GM12801 (cell line): ENCODE data around the gene FBXL5.

Source experiments
- TF ChIP-seq, protein P1 (sequence below): IDR thresholded peaks from one replicate; pipeline ENCODE4 v1.5.1; 2011; ENCODE audit warnings: control low read depth; ENCODE audit not compliant: insufficient read length; ENCODE audit errors: extremely low read depth

Gene FBXL5

GRCh38 chr4:15569746-15570145 is 85.4 kb downstream of the FBXL5 start:
- TF ChIP-seq, protein P1, sequence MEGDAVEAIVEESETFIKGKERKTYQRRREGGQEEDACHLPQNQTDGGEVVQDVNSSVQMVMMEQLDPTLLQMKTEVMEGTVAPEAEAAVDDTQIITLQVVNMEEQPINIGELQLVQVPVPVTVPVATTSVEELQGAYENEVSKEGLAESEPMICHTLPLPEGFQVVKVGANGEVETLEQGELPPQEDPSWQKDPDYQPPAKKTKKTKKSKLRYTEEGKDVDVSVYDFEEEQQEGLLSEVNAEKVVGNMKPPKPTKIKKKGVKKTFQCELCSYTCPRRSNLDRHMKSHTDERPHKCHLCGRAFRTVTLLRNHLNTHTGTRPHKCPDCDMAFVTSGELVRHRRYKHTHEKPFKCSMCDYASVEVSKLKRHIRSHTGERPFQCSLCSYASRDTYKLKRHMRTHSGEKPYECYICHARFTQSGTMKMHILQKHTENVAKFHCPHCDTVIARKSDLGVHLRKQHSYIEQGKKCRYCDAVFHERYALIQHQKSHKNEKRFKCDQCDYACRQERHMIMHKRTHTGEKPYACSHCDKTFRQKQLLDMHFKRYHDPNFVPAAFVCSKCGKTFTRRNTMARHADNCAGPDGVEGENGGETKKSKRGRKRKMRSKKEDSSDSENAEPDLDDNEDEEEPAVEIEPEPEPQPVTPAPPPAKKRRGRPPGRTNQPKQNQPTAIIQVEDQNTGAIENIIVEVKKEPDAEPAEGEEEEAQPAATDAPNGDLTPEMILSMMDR = no peak

DNA sequence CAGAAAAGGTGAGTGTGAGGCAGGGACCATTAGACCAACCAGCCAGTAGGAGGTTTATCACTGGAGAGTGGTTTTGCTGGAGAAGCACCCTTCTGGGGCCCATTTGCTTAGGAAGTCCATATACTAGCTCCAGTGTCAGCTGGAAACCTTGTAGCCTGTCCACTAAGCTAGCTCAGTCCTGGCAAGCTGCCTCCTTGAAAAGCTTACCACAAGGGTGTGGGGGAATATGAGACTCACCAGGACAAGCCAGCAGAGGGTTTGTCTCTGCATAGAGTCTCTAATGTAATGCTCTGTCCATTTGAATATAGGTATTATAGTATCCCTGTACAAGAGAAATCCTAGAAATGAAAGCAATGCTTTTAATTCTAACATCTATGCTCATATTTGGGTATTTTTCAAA is 86.3 kb downstream of the FBXL5 start:
- TF ChIP-seq, protein P1 = no peak

DNA sequence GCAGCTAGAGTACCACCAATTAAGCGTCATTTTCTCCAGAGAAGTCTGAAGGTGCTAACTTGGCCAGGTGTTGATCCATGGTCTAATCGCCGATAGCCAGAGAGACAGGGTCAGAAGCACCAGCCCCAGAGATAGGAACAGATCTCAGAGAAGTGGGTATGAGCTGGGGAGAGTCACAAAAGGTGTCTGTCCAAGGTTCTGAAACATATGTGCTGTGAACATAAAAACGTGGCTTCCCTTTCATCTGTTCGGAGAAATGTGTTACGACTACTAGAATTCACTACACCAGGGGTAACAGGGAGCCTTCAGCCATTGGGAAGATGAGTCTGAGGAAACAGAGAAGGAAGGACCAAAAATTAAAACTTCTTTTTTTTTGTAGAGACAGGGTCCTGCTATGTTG is 91.3 kb downstream of the FBXL5 start:
- TF ChIP-seq, protein P1 = no peak

- TF ChIP-seq, protein P1 = no peak
Measured at GRCh38 chr4:15562623-15563022, 92.5 kb downstream of the FBXL5 start.

GRCh38 chr4:15562114-15562513 is 93.0 kb downstream of the FBXL5 start:
- TF ChIP-seq, protein P1 = no peak

GRCh38 chr4:15558561-15558960 is 96.6 kb downstream of the FBXL5 start:
- TF ChIP-seq, protein P1 = no peak

- TF ChIP-seq, protein P1 = no peak
Measured at GRCh38 chr4:15557786-15558550, 97.2 kb downstream of the FBXL5 start.
